K562 (cell line): ENCODE results near the gene PPP1R13L. TPM values are rescaled to one million over a fixed set of nuclear protein-coding genes. Genes with fewer than 3 reads are reported as not detected.

Experiments used
- ATAC-seq: fragments of 200-7000 bp; cut with Tn5 transposase; 3 replicates; pipeline ENCODE4 v1.9.1; 2020; ENCODE audit warnings: moderate library complexity
- BruUV-seq: library from RNA; stranded (reverse); fragments of 400-500 nt; replicated peaks from 2 replicates; lab custom pipeline; 2021; lab: Mats Ljungman, UMichigan
- CTCF ChIA-PET: fragments of 300-600 bp; formaldehyde crosslinking; extraction: SDS; loops from one replicate; lab custom pipeline; 2021; ENCODE audit warnings: low intra/inter-chr PET ratio; lab: Yijun Ruan, JAX
- POLR2A ChIA-PET: fragments of 300-600, 350-650 bp; sonication (Branson Sonifier 250); formaldehyde crosslinking; extraction: SDS; loops from one replicate; lab custom pipeline; 2021; ENCODE audit warnings: antibody characterized with exemption, inconsistent platforms; lab: Yijun Ruan, JAX
- DNase-seq, 4 experiments: peaks; one replicate each; pipeline versions ENCODE4 v3.0.0 to v3.0.0-alpha.2; 2011 to 2018; ENCODE audit warnings: low spot score in 3 of 4, mixed read lengths in 3 of 4; ENCODE audit errors: extremely low read depth in 1 of 4
- FAIRE-seq: peaks from 2 replicates; lab custom pipeline; 2011; peaks lifted over from hg19 to GRCh38; lab: Jason Lieb, UNC
- H2AFZ ChIP-seq: 2 replicates; pipeline ENCODE4 v1.6.0; 2011; ENCODE audit warnings: low read depth, low read length, control low read depth, inconsistent platforms
- H3K27ac ChIP-seq: fragments of 200-600 bp; 3 replicates; pipeline ENCODE4 v1.8.0; 2011; ENCODE audit warnings: low read depth, mild to moderate bottlenecking, control low read depth, inconsistent platforms, low read length, moderate library complexity, mixed read lengths; ENCODE audit errors: extremely low read depth
- H3K27me3 ChIP-seq, 2 experiments: fragments of 300-600 bp in 1 of 2; 2 replicates in 1 of 2; 3 replicates in 1 of 2; pipeline versions ENCODE4 v1.6.0 to v1.8.0; 2011; ENCODE audit warnings: inconsistent platforms in 2 of 2, low read length in 2 of 2, mild to moderate bottlenecking in 1 of 2, mixed read lengths in 1 of 2, moderate library complexity in 1 of 2; ENCODE audit not compliant: control insufficient read depth in 2 of 2, insufficient read depth in 2 of 2
- H3K36me3 ChIP-seq: fragments of 300-600 bp; 3 replicates; pipeline ENCODE4 v1.8.0; 2011; ENCODE audit warnings: mild to moderate bottlenecking, low read length, inconsistent platforms; ENCODE audit not compliant: control insufficient read depth, insufficient read depth
- H3K4me1 ChIP-seq, 2 experiments: fragments of 200-600 bp in 1 of 2; replicated peaks in 1 of 2; 2 replicates in 1 of 2; 3 replicates in 1 of 2; pipeline versions ENCODE4 v1.5.1 to v1.8.0; 2011; ENCODE audit warnings: inconsistent platforms in 2 of 2, low read length in 2 of 2, mild to moderate bottlenecking in 1 of 2, mixed read lengths in 1 of 2, moderate library complexity in 1 of 2; ENCODE audit not compliant: control insufficient read depth in 2 of 2, insufficient read depth in 2 of 2
- H3K4me2 ChIP-seq: 2 replicates; pipeline ENCODE4 v1.6.1; 2011; ENCODE audit warnings: low read length, control low read depth, inconsistent platforms, mixed read lengths; ENCODE audit not compliant: insufficient read depth
- H3K4me3 ChIP-seq: fragments of 200-600 bp; sonication (generic), shearing (Covaris generic); 2 replicates; pipeline ENCODE4 v1.5.1; 2016; ENCODE audit warnings: control low read depth, inconsistent platforms
- H3K79me2 ChIP-seq: fragments of 200-600 bp; 3 replicates; pipeline ENCODE4 v1.8.0; 2011; ENCODE audit warnings: low read length, inconsistent platforms; ENCODE audit not compliant: control insufficient read depth, insufficient read depth
- H3K9ac ChIP-seq, 2 experiments: 2 replicates each; pipeline versions ENCODE4 v1.6.0 to v1.6.1; 2011; ENCODE audit warnings: low read depth in 2 of 2, low read length in 2 of 2, control low read depth in 1 of 2, inconsistent platforms in 1 of 2, mild to moderate bottlenecking in 1 of 2, mixed read lengths in 1 of 2; ENCODE audit not compliant: insufficient read depth in 1 of 2
- H3K9me1 ChIP-seq: one replicate; pipeline ENCODE4 v1.6.0; 2011; ENCODE audit warnings: inconsistent platforms, mild to moderate bottlenecking, low read length, moderate library complexity; ENCODE audit not compliant: control insufficient read depth, insufficient read depth
- H3K9me3 ChIP-seq: replicated peaks from 2 replicates; pipeline ENCODE4 v1.5.1; 2011; ENCODE audit warnings: low read depth, low read length, inconsistent platforms; ENCODE audit not compliant: control insufficient read depth, insufficient read depth
- H4K20me1 ChIP-seq: replicated peaks from 2 replicates; pipeline ENCODE4 v1.6.1; 2011; ENCODE audit warnings: low read length, inconsistent platforms, mixed read lengths; ENCODE audit not compliant: control insufficient read depth, insufficient read depth
- BRCA1 ChIP-seq, 2 experiments: fragments of 450-650 bp in 1 of 2; sonication (generic) in 1 of 2; formaldehyde crosslinking in 1 of 2; IDR thresholded peaks; 2 replicates each; pipeline versions ENCODE4 v1.5.0 to v1.6.1; 2017 to 2020; ENCODE audit warnings: mild to moderate bottlenecking in 1 of 2, missing genetic modification reagents in 1 of 2
- BRD4 ChIP-seq: fragments of 200-600 bp; sonication (generic); IDR thresholded peaks from 2 replicates; pipeline ENCODE4 v1.6.1; 2017; ENCODE audit warnings: inconsistent platforms
- CBX5 ChIP-seq: IDR thresholded peaks from 2 replicates; pipeline ENCODE4 v1.6.1; 2014; ENCODE audit warnings: low read depth, borderline replicate concordance
- CREM ChIP-seq: IDR thresholded peaks from 2 replicates; pipeline ENCODE4 v1.6.1; 2014; ENCODE audit warnings: antibody characterized with exemption, low read depth
- GABPA ChIP-seq: fragments of 200-800 bp; sonication (Bioruptor generic); conservative IDR thresholded peaks from 2 replicates; pipeline ENCODE4 v1.6.1; 2016; ENCODE audit warnings: low read depth, missing genetic modification characterization, missing compliant biosample characterization
- HNRNPH1 ChIP-seq: fragments of 200-400 bp; formaldehyde crosslinking; optimal IDR thresholded peaks from 2 replicates; pipeline ENCODE3; 2017; ENCODE audit warnings: low read depth, mild to moderate bottlenecking, low read length, moderate library complexity
- MCM2 ChIP-seq: fragments of 450-650 bp; IDR thresholded peaks from 2 replicates; pipeline ENCODE4 v1.6.1; 2017; ENCODE audit warnings: low read depth, mild to moderate bottlenecking
- MED1 ChIP-seq: sonication (generic); formaldehyde crosslinking; IDR thresholded peaks from 2 replicates; pipeline ENCODE4 v1.8.1; 2023; ENCODE audit warnings: missing genetic modification reagents, borderline replicate concordance
- NR2C2 ChIP-seq, 2 experiments: fragments of 200-800 bp in 1 of 2; sonication (Bioruptor generic) in 1 of 2; sonication (generic) in 1 of 2; formaldehyde crosslinking in 1 of 2; IDR thresholded peaks; 2 replicates each; pipeline versions ENCODE4 v1.6.1 to v1.8.0; 2016 to 2022; ENCODE audit warnings: mild to moderate bottlenecking in 1 of 2, missing compliant biosample characterization in 1 of 2, missing genetic modification characterization in 1 of 2, missing genetic modification reagents in 1 of 2
- PHF20 ChIP-seq: fragments of 450-650 bp; IDR thresholded peaks from 2 replicates; pipeline ENCODE4 v1.6.1; 2018; ENCODE audit not compliant: partially characterized antibody
- RBM39 ChIP-seq: fragments of 200-400 bp; formaldehyde crosslinking; optimal IDR thresholded peaks from 2 replicates; pipeline ENCODE3; 2018; ENCODE audit warnings: low read depth, low read length
- SUPT5H ChIP-seq: fragments of 450-650 bp; IDR thresholded peaks from 2 replicates; pipeline ENCODE4 v1.6.1; 2016
- TCF7L2 ChIP-seq: fragments of 150-350 bp; IDR thresholded peaks from 2 replicates; pipeline ENCODE4 v1.6.1; 2016; ENCODE audit warnings: low read depth, mild to moderate bottlenecking, low read length, moderate library complexity
- ZC3H8 ChIP-seq: fragments of 450-650 bp; IDR thresholded peaks from 2 replicates; pipeline ENCODE4 v1.6.1; 2017
- ZFP36 ChIP-seq: fragments of 150-350 bp; IDR thresholded peaks from 2 replicates; pipeline ENCODE4 v1.6.1; 2018; ENCODE audit warnings: low read length, low read depth; ENCODE audit not compliant: partially characterized antibody
- ZNF134 ChIP-seq: fragments of 250-450 bp; sonication (Bioruptor Pico); conservative IDR thresholded peaks from 2 replicates; pipeline ENCODE4 v1.4.0; 2020
- ZNF224 ChIP-seq: sonication (generic); formaldehyde crosslinking; IDR thresholded peaks from 2 replicates; pipeline ENCODE4 v1.8.0; 2022; ENCODE audit warnings: mild to moderate bottlenecking, missing genetic modification reagents
- ZNF639 ChIP-seq, 2 experiments: fragments of 200-800 bp in 1 of 2; sonication (Bioruptor generic) in 1 of 2; sonication (generic) in 1 of 2; formaldehyde crosslinking in 1 of 2; IDR thresholded peaks in 1 of 2; conservative IDR thresholded peaks in 1 of 2; 2 replicates each; pipeline versions ENCODE4 v1.5.0 to v1.6.1; 2016 to 2020; ENCODE audit warnings: missing compliant biosample characterization in 1 of 2, missing genetic modification characterization in 1 of 2, missing genetic modification reagents in 1 of 2
- ZNF785 ChIP-seq: fragments of 250-450 bp; sonication (Bioruptor Pico); IDR thresholded peaks from 2 replicates; pipeline ENCODE4 v1.4.0; 2020; ENCODE audit warnings: mild to moderate bottlenecking
- WGBS: fragments of 100-300 bp; shearing (Covaris generic); methylation state at CpG from one replicate; pipeline ENCODE4 v1.1.6; 2016; ENCODE audit warnings: low coverage, mixed read lengths; ENCODE audit not compliant: insufficient coverage; ENCODE audit errors: missing lambda C conversion rate; 5-methylcytosine and 5-hydroxymethylcytosine counted together
- in situ Hi-C: fragments of 300-500 bp; cut with MboI; formaldehyde crosslinking; loops from 4 replicates; pipeline ENCODE4 v1.15.0; 2018; ENCODE audit warnings: inconsistent platforms, mixed read lengths
- intact Hi-C: fragments of 100-400 bp; cut with micrococcal nuclease; formaldehyde crosslinking; loops from 2 replicates; pipeline ENCODE4 v1.14.2; 2022
- polyA plus RNA-seq, 8 experiments: library from polyadenylated mRNA; depleted of rRNA in 4 of 8; stranded (reverse) in 5 of 8; unstranded in 3 of 8; fragments of >200 nt; fragmentation: Nextera tagmentation in 2 of 8; fragmentation: Illumina TruSeq in 1 of 8; extraction: Ambion mirVana in 2 of 8; extraction: Trizol in 1 of 8; gene quantifications; 2 replicates each; pipeline versions ENCODE4 v1.2.1 to v1.2.3, GENCODE V29; 2011 to 2014; ENCODE audit warnings: inconsistent platforms in 1 of 8, missing spikeins in 1 of 8
- total RNA-seq, 7 experiments: library from RNA; depleted of rRNA in 6 of 7; stranded (reverse); fragments of >200 nt in 6 of 7; fragmentation: Illumina TruSeq in 2 of 7; extraction: Trizol in 2 of 7; gene quantifications; 2 replicates each; pipeline versions ENCODE4 v1.2.1 to v1.2.3, GENCODE V29; 2011 to 2021; ENCODE audit warnings: low replicate concordance in 1 of 7
- TF ChIP-seq, protein P1 (sequence below): sonication (generic); formaldehyde crosslinking; IDR thresholded peaks from 2 replicates; pipeline ENCODE4 v1.8.0; 2022; ENCODE audit warnings: mild to moderate bottlenecking, missing genetic modification reagents
- TF ChIP-seq, protein P2 (sequence below): fragments of 250-450 bp; sonication (Bioruptor Pico); IDR thresholded peaks from 2 replicates; pipeline ENCODE4 v1.5.0; 2021

Gene PPP1R13L
- total and polyA plus RNA-seq, 9 of the 15 experiments (the other 6 are each of a cell fraction or from before 2014, with no cell fraction given), result 0.32 to 6.7 (median 2.0) TPM

DNA sequence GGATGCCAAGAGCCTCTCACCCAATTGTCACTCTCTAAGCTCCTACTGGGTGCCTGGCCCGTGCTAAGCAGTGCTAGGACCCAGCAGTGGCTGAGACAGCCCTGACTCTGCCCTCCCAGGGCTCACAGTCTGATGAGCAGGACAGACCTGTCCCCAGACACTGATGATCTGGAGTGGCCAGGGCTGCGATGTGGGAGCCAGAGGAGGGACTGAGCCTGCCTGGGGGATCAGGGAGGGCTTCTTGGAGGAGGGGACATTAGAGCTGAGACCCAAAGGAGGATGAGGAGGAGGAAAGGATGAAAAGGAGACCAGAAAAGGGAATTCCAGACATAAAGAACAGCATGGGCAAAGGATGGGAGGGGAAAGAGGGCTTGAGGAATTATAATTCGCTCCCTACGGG is 12.3 kb upstream of the PPP1R13L start:
- no peak overlapping the region for H3K4me2 ChIP-seq
- no TSS peak for BruUV-seq
- TF ChIP-seq, protein P1, sequence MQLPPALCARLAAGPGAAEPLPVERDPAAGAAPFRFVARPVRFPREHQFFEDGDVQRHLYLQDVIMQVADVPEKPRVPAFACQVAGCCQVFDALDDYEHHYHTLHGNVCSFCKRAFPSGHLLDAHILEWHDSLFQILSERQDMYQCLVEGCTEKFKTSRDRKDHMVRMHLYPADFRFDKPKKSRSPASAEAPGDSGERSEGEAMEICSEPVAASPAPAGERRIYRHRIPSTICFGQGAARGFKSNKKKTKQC, result no peak
- TF ChIP-seq SUPT5H, result peak; percentile 49; the same call in 1 of the 2 replicates
- TF ChIP-seq RBM39, result no peak
- TF ChIP-seq ZFP36, result peak; percentile 77
- no peak for TF ChIP-seq BRCA1 (IDR thresholded peaks at IDR 0.05)
- TF ChIP-seq BRCA1 (CRISPR knock-in tag; IDR thresholded peaks at IDR 0.05), result no peak
- no peak for TF ChIP-seq ZNF134 (CRISPR knock-in tag)
- no peak for TF ChIP-seq HNRNPH1
- TF ChIP-seq TCF7L2, result no peak
- no peak for TF ChIP-seq PHF20
- no peak for TF ChIP-seq MCM2
- no peak for TF ChIP-seq ZNF639 (CRISPR knock-in tag; conservative IDR thresholded peaks at IDR 0.05 in 1 of 2, IDR thresholded peaks at IDR 0.05 in 1 of 2)
- no peak for TF ChIP-seq NR2C2 (CRISPR knock-in tag; IDR thresholded peaks at IDR 0.05)
- TF ChIP-seq NR2C2 (tag; IDR thresholded peaks at IDR 0.05), result no peak
- TF ChIP-seq MED1, result no peak
- TF ChIP-seq ZC3H8, result no peak
- no peak for TF ChIP-seq GABPA (tag)
- TF ChIP-seq CBX5, result no peak
- TF ChIP-seq, protein P2, sequence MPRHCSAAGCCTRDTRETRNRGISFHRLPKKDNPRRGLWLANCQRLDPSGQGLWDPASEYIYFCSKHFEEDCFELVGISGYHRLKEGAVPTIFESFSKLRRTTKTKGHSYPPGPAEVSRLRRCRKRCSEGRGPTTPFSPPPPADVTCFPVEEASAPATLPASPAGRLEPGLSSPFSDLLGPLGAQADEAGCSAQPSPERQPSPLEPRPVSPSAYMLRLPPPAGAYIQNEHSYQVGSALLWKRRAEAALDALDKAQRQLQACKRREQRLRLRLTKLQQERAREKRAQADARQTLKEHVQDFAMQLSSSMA (CRISPR knock-in tag), result no peak
- no peak for TF ChIP-seq ZNF785 (CRISPR knock-in tag)
- no peak for TF ChIP-seq BRD4
- no peak for TF ChIP-seq ZNF224
- TF ChIP-seq CREM, result no peak

More for the DNA sequence above, 12.3 kb upstream of the PPP1R13L start:
- POLR2A ChIA-PET, result interaction anchor here (0.6 kb wide), 1 partner anchor 21 kb away, joined by 4 read pairs; no protein-coding TSS in a partner anchor
- ATAC-seq (no peak), FAIRE-seq (no peak), DNase-seq (peak in 1 of 4 experiments; percentile 5)
- Histone ChIP-seq H3K79me2 (peaks cover 12% of the 10 kb centered on the region), H3K36me3 (peaks cover 76% of the 10 kb centered on the region; the same call in 2 of the 3 replicates), H3K9ac (0 out of 4 replicates have a peak overlapping the region, but pooled peaks of 1 of the 2 experiments have one; percentile 4), H3K9me3 (no peaks in the 10 kb centered on the region), H3K4me3 (no peak overlapping the region), H3K27ac (no peak overlapping the region), H4K20me1 (no peaks in the 10 kb centered on the region), H3K9me1 (no peaks in the 10 kb centered on the region), H3K4me1 (peaks cover 2 to 40% of the 10 kb centered on the region in 2 experiments; a peak in 4 of 5 replicates), H3K27me3 (no peaks in the 10 kb centered on the region), H2AFZ (no peak overlapping the region)
- in situ Hi-C loops, result no loop called here
- intact Hi-C loops, result no loop called here
- WGBS, result 90% methylated on average over 4 of the region's 4 CpGs
- CTCF ChIA-PET, result no interaction called here
